ENCODE measurements around the gene AUNIP. TPM values are rescaled to one million over a fixed set of nuclear protein-coding genes. Genes with fewer than 3 reads are reported as not detected.

Gene AUNIP
- polyA plus RNA-seq, 4 donors, result 2.8 to 4.5 (median 3.6) TPM

GRCh38 chr1:25813071-25813733, 46.1 kb downstream of the AUNIP start:
- no peak for DNase-seq (ENCODE audit: low read depth in 4 of 4, low spot score in 3 of 4)

- DNase-seq (ENCODE audit: low read depth in 4 of 4, low spot score in 3 of 4), result no peak
Observed at GRCh38 chr1:25811384-25812082, 47.7 kb downstream of the AUNIP start.

DNA sequence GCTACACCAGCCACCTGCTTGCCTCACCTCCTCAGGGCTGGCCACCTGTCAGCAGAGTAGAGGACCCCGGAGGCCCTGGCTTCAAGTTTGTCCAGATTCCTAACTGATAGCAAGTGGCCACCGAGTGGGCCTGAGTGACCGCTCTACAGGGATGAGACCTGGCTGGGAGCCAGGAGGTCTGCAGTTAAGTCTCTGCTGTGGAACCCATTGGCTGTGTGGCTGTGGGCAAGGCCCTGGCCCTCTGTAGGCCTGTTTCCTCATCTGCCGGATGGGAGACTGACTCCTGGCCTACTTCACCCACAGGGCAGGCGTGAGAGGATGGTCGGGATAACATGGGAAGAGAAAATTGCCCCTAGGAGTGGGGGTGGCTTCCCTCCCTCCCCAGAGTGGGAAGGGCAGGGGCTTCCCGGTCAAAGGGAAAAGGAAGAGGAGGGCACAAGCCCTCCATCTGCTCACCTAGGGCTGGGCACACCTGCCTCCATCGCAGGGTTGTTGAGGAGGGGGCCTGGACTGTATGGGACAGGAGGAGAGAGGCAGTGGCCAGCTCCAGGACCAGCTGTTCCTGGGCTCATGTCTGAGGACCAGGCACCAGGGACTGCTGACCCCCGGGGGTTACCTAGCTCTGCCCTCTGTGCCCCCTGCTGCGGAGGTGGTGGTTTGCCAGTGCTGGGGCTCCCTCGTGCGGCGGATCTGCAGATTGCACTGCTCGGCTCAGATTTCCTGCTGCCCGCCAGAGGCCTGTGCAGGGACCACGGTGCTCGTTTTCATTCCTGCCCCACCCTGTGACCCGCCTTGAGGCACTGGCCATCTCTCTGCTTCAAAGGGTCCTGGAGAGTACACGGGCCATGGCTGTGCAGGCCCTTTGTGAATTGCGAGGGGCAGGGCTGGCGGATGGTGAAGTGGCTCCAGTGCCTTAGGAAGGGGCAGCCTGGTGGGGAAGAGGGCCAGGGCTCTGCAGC, 48.6 kb downstream of the AUNIP start:
- no peak for DNase-seq (ENCODE audit: low read depth in 4 of 4, low spot score in 3 of 4)

GRCh38 chr1:25809929-25810328, 49.3 kb downstream of the AUNIP start:
- DNase-seq (ENCODE audit: low read depth in 4 of 4, low spot score in 3 of 4), result no peak

DNA sequence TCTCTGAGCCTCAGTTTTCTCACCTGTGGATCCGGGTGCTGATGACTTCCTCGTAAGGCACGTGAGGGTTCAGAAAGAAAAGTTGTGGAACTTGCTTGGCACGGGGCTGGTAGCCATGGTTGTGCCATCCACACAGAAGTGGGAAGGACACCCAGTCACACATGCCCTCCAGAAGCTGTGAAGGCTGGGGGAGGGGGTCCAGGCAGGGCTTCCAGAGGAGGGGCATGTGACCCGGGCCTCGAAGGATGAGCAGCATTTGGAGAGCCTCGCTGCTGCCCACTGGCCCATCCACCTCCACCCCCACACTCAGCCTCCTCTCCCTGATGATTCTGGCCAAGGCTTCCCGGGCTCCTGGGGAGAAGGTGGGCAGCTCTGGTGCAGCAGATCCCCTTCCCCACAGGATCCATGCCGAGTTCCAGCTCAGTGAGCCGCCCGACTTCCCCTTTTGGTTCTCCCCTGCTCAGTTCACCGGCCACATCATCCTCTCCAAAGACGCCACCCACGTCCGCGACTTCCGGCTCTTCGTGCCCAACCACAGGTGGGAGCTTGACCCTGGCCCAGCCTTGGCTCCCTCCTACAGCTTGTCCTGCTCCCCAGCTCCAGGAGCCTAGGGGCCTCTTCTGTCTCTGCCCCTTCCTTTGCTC, 49.9 kb downstream of the AUNIP start:
- DNase-seq (ENCODE audit: low read depth in 4 of 4, low spot score in 3 of 4), result no peak

DNA sequence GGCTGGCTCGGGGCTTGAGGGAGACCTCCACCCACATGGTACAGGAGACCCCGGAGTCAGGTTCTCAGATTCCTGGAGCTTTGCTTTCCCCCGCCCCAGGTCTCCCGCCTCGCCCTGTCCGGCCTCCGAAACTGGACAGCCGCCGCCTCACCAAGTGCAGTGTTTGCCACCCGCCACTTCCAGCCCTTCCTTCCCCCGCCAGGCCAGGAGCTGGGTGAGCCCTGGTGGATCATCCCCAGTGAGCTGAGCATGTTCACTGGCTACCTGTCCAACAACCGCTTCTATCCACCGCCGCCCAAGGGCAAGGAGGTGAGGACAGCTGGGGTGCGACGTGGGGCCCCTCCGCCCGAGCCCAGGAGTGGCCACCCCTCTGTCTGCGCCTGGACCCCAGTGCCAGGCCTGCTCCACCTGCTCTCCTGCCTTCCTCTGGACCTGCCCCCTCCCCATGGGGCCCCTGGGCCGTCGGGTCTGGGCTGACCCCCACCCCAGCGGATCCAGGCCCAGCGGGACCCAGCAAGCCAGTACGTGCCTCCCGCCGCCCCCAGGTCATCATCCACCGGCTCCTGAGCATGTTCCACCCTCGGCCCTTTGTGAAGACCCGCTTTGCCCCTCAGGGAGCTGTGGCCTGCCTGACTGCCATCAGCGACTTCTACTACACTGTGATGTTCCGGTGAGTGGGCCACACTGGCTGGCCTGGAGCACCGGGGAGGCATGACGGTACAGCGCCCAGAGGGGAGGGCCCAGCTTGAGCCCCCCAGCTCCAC, 50.6 kb downstream of the AUNIP start:
- no peak for DNase-seq (ENCODE audit: low read depth in 4 of 4, low spot score in 3 of 4)

DNA sequence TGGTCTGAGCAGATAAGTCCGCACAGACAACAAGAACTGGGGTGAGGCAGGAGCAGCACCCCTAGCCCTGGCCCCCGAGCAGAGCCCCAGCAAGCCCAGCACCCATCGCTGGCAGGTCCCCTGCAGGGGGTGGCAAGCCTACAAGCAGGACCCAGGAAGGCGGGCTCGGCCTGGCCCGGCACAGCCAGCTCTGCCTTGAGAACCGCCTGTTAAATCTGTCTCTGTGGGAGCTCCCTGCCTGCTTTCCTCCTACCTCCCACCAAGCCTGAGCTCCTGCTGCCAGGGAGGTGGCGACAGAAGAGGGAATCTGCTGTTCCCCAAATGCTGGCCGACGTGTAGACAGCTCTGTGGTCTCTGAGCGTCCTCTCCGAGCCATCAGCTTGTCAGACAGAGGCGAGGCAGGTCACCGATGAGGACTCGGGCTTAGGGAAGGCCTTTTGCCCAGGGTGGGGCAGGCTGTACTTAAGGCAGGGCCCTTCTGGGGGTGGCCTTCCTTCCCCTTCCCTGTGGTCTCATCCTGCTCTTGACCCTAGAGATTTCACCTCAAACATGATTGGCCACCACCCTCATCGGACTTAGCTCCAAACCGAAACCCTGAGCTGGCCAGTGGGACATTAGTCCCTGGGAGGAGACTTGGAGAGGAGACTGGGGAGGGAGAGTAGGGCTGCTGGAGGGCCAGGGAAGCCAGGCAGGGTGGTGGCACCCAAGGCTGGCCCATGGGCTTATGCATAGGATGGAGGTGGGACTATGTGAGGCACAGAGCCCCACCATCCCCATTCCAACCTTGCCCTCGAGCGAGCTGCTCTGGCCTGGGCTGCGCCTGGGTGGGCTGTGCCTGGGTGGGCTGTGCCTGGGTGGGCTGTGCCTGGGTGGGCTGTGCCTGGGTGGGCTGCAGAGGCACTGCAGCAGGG, 51.5 kb downstream of the AUNIP start:
- no peak for DNase-seq (ENCODE audit: low read depth in 4 of 4, low spot score in 3 of 4)

DNA sequence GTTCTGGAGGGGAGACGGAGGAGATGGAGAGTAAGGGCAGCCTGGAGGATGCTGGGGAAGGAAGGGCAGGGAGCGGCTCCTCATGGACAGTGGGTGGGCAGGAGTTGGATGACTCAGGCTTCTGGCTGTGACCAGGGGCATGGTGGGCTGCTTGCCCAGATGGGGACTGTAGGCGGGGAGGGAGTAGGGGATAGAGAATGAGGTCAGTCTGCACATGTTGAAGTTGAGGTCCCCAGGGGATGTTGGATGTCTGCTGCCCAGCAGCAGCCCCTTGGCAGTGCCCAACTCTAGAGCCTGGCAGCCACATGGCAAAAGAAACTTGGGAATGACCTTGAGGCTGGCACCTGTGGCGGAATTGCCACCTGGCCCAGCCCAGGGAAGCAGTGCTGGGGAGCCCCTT, 52.8 kb downstream of the AUNIP start:
- DNase-seq (ENCODE audit: low read depth in 4 of 4, low spot score in 3 of 4), result no peak

- DNase-seq (ENCODE audit: low read depth in 4 of 4, low spot score in 3 of 4), result no peak
Observed at GRCh38 chr1:25805863-25806225, 53.4 kb downstream of the AUNIP start.

DNA sequence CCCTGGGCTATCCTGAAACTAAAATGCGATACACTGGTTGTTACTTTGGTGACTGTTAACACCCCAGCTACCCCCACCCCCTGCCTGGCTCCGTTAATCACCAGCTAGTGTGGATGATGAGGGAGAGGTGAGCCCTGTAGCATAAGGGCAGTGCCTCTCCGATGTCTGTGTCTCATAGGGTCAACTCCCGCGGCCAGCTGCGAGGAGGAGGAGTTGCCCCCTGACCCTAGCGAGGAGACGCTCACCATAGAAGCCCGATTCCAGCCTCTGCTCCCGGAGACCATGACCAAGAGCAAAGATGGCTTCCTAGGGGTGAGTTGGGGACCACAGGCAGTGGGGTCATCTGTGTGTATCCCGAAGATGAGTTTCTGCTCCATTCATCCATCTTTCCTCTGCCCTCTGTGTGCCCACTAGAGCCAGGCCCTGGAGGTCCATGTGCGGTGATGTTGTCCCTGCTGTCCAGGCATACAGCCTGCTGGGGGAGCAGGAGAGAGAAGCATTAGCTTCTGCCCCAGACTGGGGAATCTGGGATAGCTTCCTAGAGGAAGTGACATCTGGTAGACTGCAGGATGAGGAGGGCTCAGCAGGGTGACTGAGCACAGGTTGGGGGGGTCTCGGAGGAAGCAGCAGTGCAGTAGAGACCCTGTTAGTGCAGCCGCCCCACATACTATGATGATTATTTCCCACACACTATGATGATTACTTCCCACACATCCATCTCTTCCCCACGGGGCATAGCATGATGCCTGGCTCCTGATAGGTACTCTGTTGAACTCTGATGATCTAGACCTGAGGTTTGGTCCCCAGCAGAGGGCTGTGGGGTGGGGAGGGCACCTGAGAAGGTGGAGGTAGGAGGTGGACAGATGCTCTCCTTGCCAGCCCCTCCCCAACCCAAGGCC, 54.0 kb downstream of the AUNIP start:
- no peak for DNase-seq (ENCODE audit: low read depth in 4 of 4, low spot score in 3 of 4)

- DNase-seq (ENCODE audit: low read depth in 4 of 4, low spot score in 3 of 4), result no peak
Observed at GRCh38 chr1:25804244-25804963, 54.9 kb downstream of the AUNIP start.

DNA sequence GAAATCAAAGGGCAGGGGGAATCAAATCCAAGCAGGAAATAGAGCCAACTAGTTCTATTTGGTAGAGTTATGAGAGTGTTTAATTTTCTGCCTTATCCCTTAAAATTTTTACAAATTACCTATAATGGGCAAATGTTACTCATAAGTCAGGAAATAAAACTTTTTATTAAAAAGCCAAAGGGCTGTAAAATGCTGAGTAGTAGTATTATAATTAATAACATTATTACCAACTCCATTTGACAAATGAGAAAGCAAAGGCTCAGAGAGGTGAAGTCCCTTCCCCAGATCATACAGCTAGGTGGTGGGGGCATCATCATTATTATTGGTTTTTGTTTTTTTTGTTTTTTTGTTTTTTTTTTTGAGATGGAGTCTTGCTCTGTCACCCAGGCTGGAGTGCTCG, 55.9 kb downstream of the AUNIP start:
- DNase-seq (ENCODE audit: low read depth in 4 of 4, low spot score in 3 of 4), result no peak

DNA sequence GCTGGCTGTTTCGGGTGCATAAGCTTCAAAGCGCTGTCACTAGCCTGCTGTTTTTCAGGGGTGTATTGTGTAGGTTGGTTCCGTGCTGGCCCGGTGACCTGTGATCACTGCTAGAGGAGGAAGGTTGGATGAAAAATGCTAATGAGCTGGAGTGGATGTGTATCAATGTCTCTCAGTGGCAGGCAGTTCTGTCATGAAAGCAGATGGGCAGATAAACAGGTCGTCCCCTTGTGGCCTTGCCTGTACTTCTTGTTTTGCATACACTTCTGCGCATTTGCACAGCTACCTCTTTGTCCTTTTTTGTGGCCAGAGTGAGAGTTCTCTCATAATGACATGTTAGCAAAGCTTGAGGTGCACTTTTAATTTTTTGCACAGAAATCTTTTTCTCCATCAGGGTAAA, 56.3 kb downstream of the AUNIP start:
- DNase-seq (ENCODE audit: low read depth in 4 of 4, low spot score in 3 of 4), result no peak

DNA sequence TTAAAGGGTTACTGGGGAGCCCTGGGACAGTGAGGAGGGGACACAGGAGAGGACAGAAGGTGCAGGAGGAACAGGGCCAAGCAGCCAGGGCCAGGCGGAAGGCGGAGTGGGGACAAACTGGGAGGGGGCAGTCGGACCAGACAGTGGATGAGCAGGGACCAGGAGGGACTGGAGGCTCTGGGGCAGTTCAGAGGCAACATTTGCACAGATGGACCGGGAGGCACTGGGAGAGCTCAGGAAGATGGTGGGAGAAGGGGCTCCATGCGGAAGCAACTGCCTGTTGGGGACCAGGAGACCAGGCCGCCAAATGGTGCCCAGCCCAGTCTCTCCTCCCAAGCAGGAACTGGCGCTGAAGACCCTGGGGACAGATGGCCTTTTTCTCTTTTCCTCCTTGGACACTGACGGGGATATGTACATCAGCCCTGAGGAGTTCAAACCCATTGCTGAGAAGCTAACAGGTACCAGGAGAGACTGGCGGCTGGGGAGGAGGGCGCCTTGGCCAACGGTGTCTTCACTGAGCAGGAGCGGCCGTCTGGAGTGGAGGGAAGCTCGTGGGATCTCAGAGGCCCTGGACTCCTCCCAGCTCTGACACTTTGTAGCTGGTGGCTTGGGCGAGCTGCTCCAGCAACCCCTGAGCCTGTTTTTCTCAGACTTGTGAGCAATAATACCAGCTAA, 58.4 kb downstream of the AUNIP start:
- no peak for DNase-seq (ENCODE audit: low read depth in 4 of 4, low spot score in 3 of 4)

DNA sequence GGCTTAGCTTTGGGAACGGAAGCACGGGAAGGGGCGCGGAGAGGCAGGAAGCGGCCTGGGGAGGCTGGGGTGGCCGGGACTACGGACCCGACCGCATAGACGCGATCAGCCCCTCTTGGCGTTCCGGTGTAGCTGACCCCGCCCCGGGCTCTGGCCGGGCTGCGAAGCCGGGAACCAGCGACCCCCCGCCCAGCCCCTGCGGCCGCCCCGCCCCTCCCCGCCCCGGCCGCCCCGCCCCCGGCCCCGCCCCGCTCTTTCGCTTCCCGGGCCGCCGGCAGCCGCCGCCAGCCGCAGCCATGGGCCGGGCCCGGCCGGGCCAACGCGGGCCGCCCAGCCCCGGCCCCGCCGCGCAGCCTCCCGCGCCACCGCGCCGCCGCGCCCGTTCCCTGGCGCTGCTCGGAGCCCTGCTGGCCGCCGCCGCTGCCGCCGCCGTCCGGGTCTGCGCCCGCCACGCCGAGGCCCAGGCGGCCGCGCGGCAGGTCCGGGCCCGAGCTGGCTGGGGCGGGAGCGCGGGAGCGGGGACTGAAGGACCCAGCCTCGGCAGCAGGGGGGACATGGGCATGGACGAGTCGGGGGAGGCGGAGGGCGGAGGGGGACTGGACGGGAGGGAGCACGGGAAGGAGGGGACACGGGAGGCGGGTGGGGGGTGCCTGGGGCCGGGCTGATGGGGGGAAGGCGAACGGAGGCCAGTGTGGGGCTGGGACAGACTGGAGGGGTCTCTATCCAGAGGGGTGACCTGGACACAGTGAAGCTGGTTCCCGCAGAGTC, 59.1 kb downstream of the AUNIP start, which contains the start of gene SELENON:
SELENON (plus strand) TSS at position 259 of the 768 bp plus-strand sequence; CDS start at position 297, 38 bp downstream.
- no peak for DNase-seq (ENCODE audit: low read depth in 4 of 4, low spot score in 3 of 4)

DNA sequence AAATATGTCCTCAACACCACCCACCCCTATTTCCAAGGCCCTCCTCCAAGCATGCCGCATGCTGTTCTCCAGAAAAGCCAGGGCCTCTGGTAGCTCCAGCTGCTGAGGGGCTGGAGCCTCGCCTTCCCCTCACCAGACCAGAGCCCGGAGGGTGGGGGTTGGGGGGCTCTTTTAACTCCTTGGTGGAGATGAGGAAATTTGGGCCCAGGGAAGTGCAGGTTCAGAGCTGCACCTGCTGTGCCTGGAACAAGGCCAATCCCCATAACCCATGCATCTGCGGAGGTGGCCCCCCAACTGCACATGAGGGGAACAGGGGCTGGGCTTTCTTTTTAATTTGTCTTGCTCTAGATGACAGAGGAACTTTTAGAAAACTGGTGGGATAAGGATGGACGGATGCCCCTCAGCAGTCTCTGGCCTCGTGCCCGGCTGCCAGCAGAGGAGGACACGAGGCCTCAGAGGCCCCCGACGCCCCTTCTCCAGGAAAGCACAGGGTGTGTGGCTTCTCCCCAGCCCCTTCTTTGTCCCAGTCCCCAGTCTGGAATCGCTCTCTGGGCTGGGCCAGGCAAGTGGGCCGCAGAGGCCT, 59.8 kb downstream of the AUNIP start:
- DNase-seq (ENCODE audit: low read depth in 4 of 4, low spot score in 3 of 4), result no peak

Measured in left renal pelvis (tissue), 4 donors.